Measurements from ENCODE around the gene CCDC9. TPM values are rescaled to one million over a fixed set of nuclear protein-coding genes. Genes with fewer than 3 reads are reported as not detected.
"Not testable (repeated sequence)": the region's sequence is repeated elsewhere in the genome, so short reads cannot be mapped to it uniquely, and the experiment has no call there.

Gene CCDC9
- total RNA-seq, 1 donor from 2014 or later: 4.9 TPM

DNA sequence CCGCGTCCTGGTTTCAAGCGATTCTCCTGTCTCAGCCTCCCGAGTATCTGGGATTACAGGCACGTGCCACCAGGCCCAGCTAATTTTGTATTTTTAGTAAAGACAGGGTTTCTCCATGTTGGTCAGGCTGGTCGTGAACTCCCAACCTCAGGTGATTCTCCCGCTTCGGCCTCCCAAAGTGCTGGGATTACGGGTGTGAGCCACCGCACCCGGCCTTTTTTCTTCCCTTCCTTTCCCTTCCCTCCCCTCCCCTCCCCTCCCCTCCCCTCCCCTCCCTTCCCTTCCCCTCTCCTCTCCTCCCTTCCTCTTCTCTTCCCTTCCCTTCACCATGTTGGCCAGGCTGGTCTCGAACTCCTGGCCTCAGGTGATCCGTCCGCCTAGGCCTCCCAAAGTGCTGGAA is 44.5 kb downstream of the CCDC9 start:
- not testable (repeated sequence) for DNase-seq

DNA sequence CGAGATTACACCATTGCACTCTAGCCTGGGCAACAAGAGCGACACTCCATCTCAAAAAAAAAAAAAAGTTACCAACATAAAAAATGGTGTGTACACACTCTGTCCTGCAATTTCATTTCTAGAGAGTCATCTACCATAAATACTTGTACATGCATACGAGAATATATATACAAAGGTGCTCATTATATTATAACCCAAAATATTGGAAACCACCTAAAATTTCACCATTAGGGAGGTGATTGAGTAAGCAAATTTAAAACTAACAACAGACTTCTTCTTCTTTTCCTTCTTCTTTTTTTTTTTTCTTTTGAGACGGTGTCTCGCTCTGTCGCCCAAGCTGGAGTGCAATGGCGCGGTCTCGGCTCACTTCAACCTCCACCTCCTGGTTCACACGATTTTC is 45.9 kb downstream of the CCDC9 start:
- no peak for DNase-seq

DNA sequence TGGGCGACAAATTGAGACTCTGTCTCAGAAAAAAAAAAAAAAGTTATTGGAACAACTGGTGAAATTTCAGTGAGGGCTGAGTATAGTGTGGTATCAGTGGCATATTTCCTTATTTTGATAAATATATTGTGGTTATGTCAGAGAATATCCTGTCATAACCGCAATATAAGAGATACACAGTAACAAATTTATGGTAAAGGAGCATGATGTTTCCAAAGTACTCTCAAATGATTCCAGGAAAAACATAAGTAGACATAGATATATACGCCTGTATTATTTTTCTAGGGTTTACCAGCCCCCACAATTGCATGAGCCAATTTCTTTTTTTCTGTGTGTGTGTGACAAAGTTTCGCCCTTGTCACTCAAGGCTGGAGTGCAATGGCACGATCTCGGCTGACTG is 47.6 kb downstream of the CCDC9 start:
- no peak for DNase-seq

- DNase-seq: peak; percentile 74
These were observed 49.0 kb downstream of the CCDC9 start for GRCh38 chr19:47305309-47305751.

DNA sequence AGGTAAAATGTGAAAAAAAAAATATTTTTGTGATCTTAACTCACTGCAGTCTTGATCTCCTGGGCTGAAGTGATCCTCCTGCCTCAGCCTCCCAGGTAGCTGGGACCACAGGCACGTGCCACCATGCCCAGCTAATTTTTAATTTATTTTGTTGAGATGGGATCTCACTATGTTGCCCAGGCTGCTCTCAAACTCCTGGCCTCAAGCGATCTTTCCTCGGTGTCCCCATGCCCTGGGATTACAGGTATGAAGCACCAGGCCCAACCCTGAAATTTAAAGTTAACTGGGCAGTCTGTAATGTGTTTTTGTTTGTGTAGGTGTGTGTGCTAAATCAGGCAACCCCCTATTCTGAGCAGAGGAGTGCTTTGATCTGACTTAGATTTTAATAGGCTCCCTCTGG is 50.0 kb downstream of the CCDC9 start:
- no peak for DNase-seq

GRCh38 chr19:47309038-47309437 is 52.7 kb downstream of the CCDC9 start:
- no peak for DNase-seq

DNA sequence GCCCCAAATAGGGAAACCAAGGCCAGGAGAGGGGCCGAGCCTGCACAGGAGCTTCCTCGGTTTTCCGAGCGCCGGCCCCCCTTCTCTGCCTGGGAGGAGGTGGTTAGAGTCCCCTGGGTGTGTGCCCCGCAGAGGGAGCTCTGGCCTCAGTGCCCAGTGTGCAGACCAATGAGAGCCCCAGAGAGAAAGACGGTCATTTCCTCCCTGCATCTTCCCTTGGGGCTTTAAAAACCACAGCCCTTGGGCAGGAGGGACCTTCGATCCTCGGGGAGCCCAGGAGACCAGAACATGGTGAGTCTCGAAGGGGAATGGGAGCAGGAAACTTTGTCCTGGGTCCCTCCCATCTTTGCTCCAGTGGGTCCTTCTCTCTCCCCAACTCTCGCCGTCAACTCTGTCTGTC is 53.3 kb downstream of the CCDC9 start, which contains the start of gene C5AR1:
Gene C5AR1, plus strand, starts transcription at position 254 of the 400 bp plus-strand sequence. Its CDS starts 35 bp downstream, at position 289.
- DNase-seq: no peak

GRCh38 chr19:47310323-47310722 is 54.0 kb downstream of the CCDC9 start:
- DNase-seq: no peak

DNA sequence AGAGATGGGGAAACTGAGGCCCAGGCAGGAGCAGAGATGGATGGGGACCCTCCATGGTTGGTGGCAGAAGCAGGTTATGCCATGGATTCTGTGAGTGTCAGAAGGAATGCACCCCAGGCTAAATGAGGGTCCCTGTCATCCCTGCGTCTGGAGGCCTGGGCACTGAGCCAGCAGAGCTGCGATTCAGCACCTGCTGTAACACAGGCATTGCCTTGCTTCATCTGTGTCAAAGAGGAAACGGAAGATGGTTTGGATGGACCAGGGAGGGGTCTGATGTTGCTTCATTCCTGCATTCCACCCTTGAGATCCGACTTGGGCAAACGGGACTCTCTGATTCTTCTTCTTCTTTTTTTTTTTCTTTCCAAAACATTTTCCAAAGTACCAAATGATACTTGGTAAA is 54.5 kb downstream of the CCDC9 start:
- DNase-seq: no peak

DNA sequence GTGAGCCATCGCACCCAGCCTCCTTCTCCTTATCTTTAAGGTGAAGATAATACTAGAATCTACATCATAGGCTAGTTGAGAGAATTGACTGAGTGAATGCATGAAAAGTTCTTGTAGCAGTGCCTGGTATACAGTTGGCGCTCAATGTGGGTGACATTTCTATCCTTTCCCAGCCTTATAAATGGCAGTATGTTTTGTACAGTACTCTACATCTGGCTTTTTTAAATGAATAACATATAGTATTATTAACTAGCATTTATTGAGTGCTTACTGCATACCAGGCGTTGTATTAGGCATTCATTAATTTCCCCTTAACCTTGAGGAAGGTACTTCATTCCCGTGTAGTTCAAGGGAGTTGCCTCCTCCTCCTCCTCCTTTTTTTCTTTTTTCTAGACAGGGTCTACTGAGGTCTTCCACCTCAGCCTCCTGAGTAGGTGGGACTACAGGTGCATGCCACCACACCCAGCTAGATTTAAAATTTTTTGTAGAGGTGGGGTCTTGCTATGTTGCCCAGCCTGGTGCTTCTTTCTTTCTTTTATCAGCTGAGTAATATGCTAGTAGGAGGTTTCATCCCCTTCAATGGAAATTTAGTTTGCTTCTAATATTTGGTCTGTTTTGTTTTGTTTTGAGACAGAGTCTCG is 56.2 kb downstream of the CCDC9 start:
- DNase-seq: no peak

DNA sequence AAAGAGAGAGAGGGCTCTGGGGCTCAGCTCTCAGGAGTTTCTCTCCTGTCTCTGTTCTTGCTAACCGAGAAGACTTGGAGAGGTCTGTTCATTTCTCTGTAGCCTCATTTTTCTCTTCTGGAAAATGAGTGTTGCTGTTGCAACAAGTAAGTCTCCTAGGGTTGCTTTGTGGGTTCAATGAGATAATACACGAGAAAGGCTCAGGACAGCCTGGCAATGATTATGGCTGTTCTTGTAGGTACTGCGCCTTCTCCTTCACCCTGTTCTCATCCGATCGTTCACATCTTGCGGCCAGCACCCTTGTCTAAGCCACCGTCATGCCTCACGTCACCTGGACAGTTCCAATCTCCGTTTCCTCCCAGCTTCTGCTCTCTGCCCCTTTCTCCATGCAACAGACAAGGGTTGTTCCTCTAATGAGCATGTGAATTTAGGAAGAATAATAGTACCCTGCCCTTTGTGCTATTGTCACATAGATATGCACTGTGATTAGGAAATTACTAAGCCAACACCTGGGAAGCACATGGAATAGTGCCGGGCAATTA is 57.5 kb downstream of the CCDC9 start:
- DNase-seq: no peak

GRCh38 chr19:47315125-47315821 is 58.9 kb downstream of the CCDC9 start:
- peak; percentile 53 for DNase-seq

DNA sequence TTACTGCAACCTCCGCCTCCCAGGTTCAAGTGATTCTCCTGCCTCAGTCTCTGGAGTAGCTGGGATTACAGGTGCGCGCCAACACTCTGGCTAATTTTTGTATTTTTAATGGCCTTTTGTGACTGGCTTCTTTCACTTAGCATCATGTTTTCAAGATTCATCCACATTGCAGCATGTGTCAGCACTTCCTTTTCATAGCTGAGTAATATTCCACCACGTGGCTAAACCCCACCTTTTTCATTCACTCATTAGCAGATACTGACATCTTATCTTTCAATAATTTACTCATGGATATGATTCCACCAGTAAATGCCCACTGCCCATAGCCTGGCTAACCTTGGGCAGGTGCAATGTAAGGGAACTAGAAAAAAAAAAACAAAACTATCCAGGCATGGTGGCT is 60.2 kb downstream of the CCDC9 start:
- no peak for DNase-seq

GRCh38 chr19:47319923-47320871 is 63.9 kb downstream of the CCDC9 start:
- no peak for DNase-seq

Other genes starting within 250 kb of the CCDC9 start
- 0.05 and 0.17 TPM in 2 replicates for gene NPAS1, start 236.7 kb upstream of the CCDC9 start, total RNA-seq
- 18.8 and 30.6 TPM in 2 replicates for gene TMEM160, start 207.9 kb upstream of the CCDC9 start, total RNA-seq
- 11.9 and 21.9 TPM in 2 replicates for gene ZC3H4, start 142.7 kb upstream of the CCDC9 start, total RNA-seq
- gene SAE1, start 125.7 kb upstream of the CCDC9 start, total RNA-seq: 168 and 236 TPM in 2 replicates
- gene BBC3, start 25.3 kb upstream of the CCDC9 start, total RNA-seq: 24.5 and 26.9 TPM in 2 replicates
- gene INAFM1, start 18.4 kb downstream of the CCDC9 start, total RNA-seq: 1.1 and 1.5 TPM in 2 replicates
- not detected in 2 replicates for gene C5AR1, start 53.3 kb downstream of the CCDC9 start, total RNA-seq
- gene C5AR2, start 75.7 kb downstream of the CCDC9 start, total RNA-seq: under 0.01 and 0.05 TPM in 2 replicates
- gene DHX34, start 92.8 kb downstream of the CCDC9 start, total RNA-seq: 10.9 and 12.2 TPM in 2 replicates
- 0.37 TPM in 1 of 2 replicates, not detected in the other for gene MEIS3, start 163.0 kb downstream of the CCDC9 start, total RNA-seq
- 0.17 TPM in 1 of 2 replicates, not detected in the other for gene SLC8A2, start 215.4 kb downstream of the CCDC9 start, total RNA-seq
- 4.3 and 6.7 TPM in 2 replicates for gene KPTN, start 227.7 kb downstream of the CCDC9 start, total RNA-seq